H1 (cell line): ENCODE results near the gene AAMP. TPM values are rescaled to one million over a fixed set of nuclear protein-coding genes. Genes with fewer than 3 reads are reported as not detected.

ENCODE experiments used
- EP300 ChIP-seq, 2 experiments: IDR thresholded peaks; 1 replicate in 1 of 2; 2 replicates in 1 of 2; pipeline ENCODE4 v1.6.1; 2011 to 2012; ENCODE audit warnings: low read depth in 2 of 2, low read length in 2 of 2, mild to moderate bottlenecking in 2 of 2, borderline replicate concordance in 1 of 2, inconsistent platforms in 1 of 2, moderate library complexity in 1 of 2
- polyA plus RNA-seq, 7 experiments: library from polyadenylated mRNA; depleted of rRNA in 3 of 7; stranded (reverse) in 5 of 7; unstranded in 2 of 7; fragments of >200 nt in 5 of 7; fragments of 200-250 nt in 2 of 7; gene quantifications; 1 replicate in 5 of 7; 2 replicates in 1 of 7; 4 replicates in 1 of 7; pipeline versions ENCODE4 v1.2.1 to v1.2.3, GENCODE V29; 2011 to 2013; ENCODE audit warnings: missing spikeins in 2 of 7, mixed read lengths in 2 of 7
- total RNA-seq: library from RNA; stranded (reverse); fragmentation: NEBNext Ultra II Directional; extraction: Animal tissue kit (Norgen Biotek cat#: 25700); gene quantifications from 2 replicates; pipeline ENCODE4 v1.2.1, GENCODE V29; 2021

The AAMP gene
- total and polyA plus RNA-seq, 2 of the 8 experiments (the other 6 are each of a cell fraction or from before 2014, with no cell fraction given) = 119 to 125 TPM

- TF ChIP-seq EP300 (IDR thresholded peaks at IDR 0.05; ENCODE audit: borderline replicate concordance in 1 of 2, low read depth in 2 of 2, low read length in 2 of 2) = no peak
These were observed 31.4 kb upstream of the AAMP start (continued) for GRCh38 chr2:218301176-218301819.
